Measurements from ENCODE around the gene ADISSP.

DNA sequence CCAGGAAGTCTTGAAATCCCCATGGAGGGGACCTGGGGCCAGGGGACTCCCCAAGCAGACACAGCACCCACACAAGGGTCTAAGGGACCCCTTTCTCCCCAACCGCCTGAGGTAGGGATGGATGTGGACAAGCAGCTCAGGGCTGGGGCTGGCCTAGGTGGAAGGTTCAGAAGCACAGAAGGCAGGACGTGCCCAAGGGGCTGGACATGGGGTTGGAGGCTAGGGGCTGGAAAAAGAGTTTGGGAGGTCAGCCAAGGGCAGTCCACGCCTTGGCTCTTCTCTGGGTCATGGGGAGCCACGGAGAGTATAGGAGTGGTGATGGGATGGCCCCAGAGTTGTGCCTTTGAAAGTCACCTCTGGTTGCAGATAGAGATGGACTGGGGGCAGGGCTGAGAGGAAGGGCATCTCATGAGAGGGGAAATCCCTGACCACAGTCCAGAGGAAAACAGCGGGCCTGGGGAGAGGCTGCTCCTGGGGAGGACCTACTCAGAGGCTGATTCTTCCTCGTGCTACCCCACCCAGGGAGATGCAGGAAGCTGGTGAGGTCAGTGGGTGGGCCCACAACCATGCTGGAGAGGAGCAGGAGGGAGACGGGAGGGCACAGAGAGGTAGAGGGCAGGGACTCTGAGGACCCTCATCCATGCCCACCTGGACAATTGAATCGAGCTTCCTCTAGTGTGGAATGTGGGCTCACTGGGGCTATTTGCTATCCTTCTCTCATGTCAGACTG is 37.6 kb downstream of the ADISSP start:
- TF ChIP-seq BCL3 (CRISPR knock-in tag; IDR thresholded peaks at IDR 0.05) (no peak), KDM4B (CRISPR knock-in tag; IDR thresholded peaks at IDR 0.05) (no peak), TCF7L2 (IDR thresholded peaks at IDR 0.05; ENCODE audit: low read depth, low read length) (no peak), NR2F1 (CRISPR knock-in tag; IDR thresholded peaks at IDR 0.05) (no peak), JUNB (CRISPR knock-in tag; IDR thresholded peaks at IDR 0.05; ENCODE audit: borderline replicate concordance) (no peak), ATM (IDR thresholded peaks at IDR 0.05; ENCODE audit: borderline replicate concordance) (no peak), PHF21A (CRISPR knock-in tag; IDR thresholded peaks at IDR 0.05) (no peak), MATR3 (CRISPR knock-in tag; IDR thresholded peaks at IDR 0.05) (no peak), MYNN (CRISPR knock-in tag; IDR thresholded peaks at IDR 0.05; ENCODE audit: low read depth) (no peak), ZNF547 (CRISPR knock-in tag; IDR thresholded peaks at IDR 0.05) (no peak), CEBPG (CRISPR knock-in tag; IDR thresholded peaks at IDR 0.05) (no peak), CTCF (CRISPR knock-in tag; IDR thresholded peaks at IDR 0.05) (no peak)

Data from HepG2 (cell line).